NCI-H2081 (cell line): ENCODE results near the gene HSPA12B.

ENCODE experiments used
- DNase-seq, 2 experiments: peaks; one replicate each; lab custom pipeline; 2025; lab: John Stamatoyannopoulos, UW

HSPA12B gene

GRCh38 chr20:3729811-3730540, 2.5 kb upstream of the HSPA12B start:
- DNase-seq = no peak

- DNase-seq = no peak
Measured at GRCh38 chr20:3730803-3731672, 1.4 kb upstream of the HSPA12B start.

GRCh38 chr20:3731944-3732326, 550 bp upstream of the HSPA12B start:
- no peak for DNase-seq

GRCh38 chr20:3733119-3733995, 872 bp downstream of the HSPA12B start:
- DNase-seq = no peak

GRCh38 chr20:3734111-3734843, 1.8 kb downstream of the HSPA12B start:
- DNase-seq = no peak

GRCh38 chr20:3735768-3736167, 3.3 kb downstream of the HSPA12B start:
- no peak for DNase-seq

- DNase-seq = no peak
Measured at GRCh38 chr20:3738111-3739053, 5.9 kb downstream of the HSPA12B start.

- no peak for DNase-seq
Measured at GRCh38 chr20:3739054-3739925, 6.8 kb downstream of the HSPA12B start.

GRCh38 chr20:3739926-3740451, 7.5 kb downstream of the HSPA12B start:
- DNase-seq = no peak

- no peak for DNase-seq
Measured at GRCh38 chr20:3740615-3741301, 8.3 kb downstream of the HSPA12B start.

- DNase-seq = no peak
Measured at GRCh38 chr20:3741836-3742458, 9.5 kb downstream of the HSPA12B start.

GRCh38 chr20:3743251-3743650, 10.8 kb downstream of the HSPA12B start:
- no peak for DNase-seq

- no peak for DNase-seq
Measured at GRCh38 chr20:3744037-3744436, 11.6 kb downstream of the HSPA12B start.

- peak; percentile 23 to 49 for DNase-seq
Measured at GRCh38 chr20:3744806-3745685, 12.6 kb downstream of the HSPA12B start.

GRCh38 chr20:3745686-3746173, 13.2 kb downstream of the HSPA12B start:
- no peak for DNase-seq

- no peak for DNase-seq
Measured at GRCh38 chr20:3747471-3747870, 15.0 kb downstream of the HSPA12B start.

GRCh38 chr20:3748073-3748472, 15.6 kb downstream of the HSPA12B start:
- DNase-seq = no peak
